A673 (cell line): Measurements from ENCODE around the gene EMC9. TPM values are rescaled to one million over a fixed set of nuclear protein-coding genes. Genes with fewer than 3 reads are reported as not detected.

Experiments used
- BruUV-seq: library from RNA; stranded (reverse); fragments of 400-500 nt; replicated peaks from 2 replicates; lab custom pipeline; 2021; lab: Mats Ljungman, UMichigan
- CTCF ChIA-PET: fragments of 300-600 bp; sonication (Branson Sonifier 250); formaldehyde crosslinking; loops from one replicate; lab custom pipeline; 2022; ENCODE audit warnings: antibody characterized with exemption; lab: Charles Lee
- POLR2A ChIA-PET: fragments of 300-600 bp; sonication (Branson Sonifier 250); formaldehyde crosslinking; loops from one replicate; lab custom pipeline; 2022; ENCODE audit warnings: antibody characterized with exemption; ENCODE audit not compliant: low non-redundant PET; lab: Charles Lee
- DNase-seq: peaks from one replicate; pipeline ENCODE4 v3.0.0-alpha.2; 2015; ENCODE audit warnings: low spot score
- H3K27ac ChIP-seq: fragments of 200-600 bp; sonication (generic); 2 replicates; pipeline ENCODE4 v1.5.1; 2016; ENCODE audit warnings: mixed run types, low read depth, mild to moderate bottlenecking, mixed read lengths, antibody characterized with exemption, low read length; ENCODE audit not compliant: poor library complexity, severe bottlenecking
- H3K27me3 ChIP-seq: fragments of 200-600 bp; sonication (generic); replicated peaks from 2 replicates; pipeline ENCODE4 v1.6.1; 2017; ENCODE audit warnings: mixed run types, low read depth, mild to moderate bottlenecking, mixed read lengths, antibody characterized with exemption, low read length; ENCODE audit not compliant: insufficient read depth, poor library complexity
- H3K36me3 ChIP-seq: fragments of 200-600 bp; sonication (generic); 2 replicates; pipeline ENCODE4 v1.6.1; 2016; ENCODE audit warnings: mixed run types, mild to moderate bottlenecking, mixed read lengths, antibody characterized with exemption, low read length; ENCODE audit not compliant: insufficient read depth, poor library complexity, severe bottlenecking
- H3K4me1 ChIP-seq: fragments of 200-600 bp; sonication (generic); 2 replicates; pipeline ENCODE4 v1.6.1; 2017; ENCODE audit warnings: mixed run types, mild to moderate bottlenecking, mixed read lengths, antibody characterized with exemption, low read length; ENCODE audit not compliant: insufficient read depth, poor library complexity, severe bottlenecking
- H3K4me3 ChIP-seq: fragments of 200-600 bp; sonication (generic); 2 replicates; pipeline ENCODE4 v1.5.1; 2016; ENCODE audit warnings: low read depth, mixed run types, mild to moderate bottlenecking, mixed read lengths, low read length; ENCODE audit not compliant: poor library complexity, severe bottlenecking
- H3K9me3 ChIP-seq: fragments of 200-600 bp; sonication (generic); 2 replicates; pipeline ENCODE4 v1.6.1; 2016; ENCODE audit warnings: mixed run types, low read depth, mild to moderate bottlenecking, mixed read lengths, antibody characterized with exemption, low read length; ENCODE audit not compliant: poor library complexity, severe bottlenecking
- CTCF ChIP-seq: fragments of 300-800, 200-600 bp; sonication (generic); conservative IDR thresholded peaks from 2 replicates; pipeline ENCODE4 v1.5.1; 2017; ENCODE audit warnings: low read depth, mild to moderate bottlenecking, antibody characterized with exemption, low read length, moderate library complexity, mixed read lengths
- EZH2 ChIP-seq: fragments of 200-600 bp; sonication (generic); IDR thresholded peaks from 2 replicates; pipeline ENCODE4 v1.6.1; 2017; ENCODE audit warnings: borderline replicate concordance, low read depth, mild to moderate bottlenecking, mixed read lengths, antibody characterized with exemption, low read length; ENCODE audit not compliant: poor library complexity, severe bottlenecking
- intact Hi-C: fragments of 100-400 bp; cut with micrococcal nuclease; formaldehyde crosslinking; loops from one replicate; pipeline ENCODE4 v1.10.0; 2022; ENCODE audit not compliant: unreplicated experiment
- total RNA-seq: library from RNA; stranded (reverse); gene quantifications from 2 replicates; pipeline ENCODE4 v1.2.3, GENCODE V29; 2021

The EMC9 gene
- total RNA-seq, 1 experiment from 2014 or later: 36.8 TPM

GRCh38 chr14:24151404-24152080 lies 10.2 kb upstream of the EMC9 start:
- TF ChIP-seq CTCF (no peak), EZH2 (no peak)

GRCh38 chr14:24150993-24151392 lies 9.6 kb upstream of the EMC9 start:
- H3K27ac ChIP-seq: no peak overlapping the region
- H3K9me3 ChIP-seq: no peaks in the 10 kb centered on the region
- peaks cover 5% of the 10 kb centered on the region for H3K4me1 ChIP-seq
- intact Hi-C loops: no loop called here
- ChIA-PET CTCF (no interaction called here), POLR2A (no interaction called here)
- DNase-seq: no peak
- H3K4me3 ChIP-seq: no peak overlapping the region
- BruUV-seq: no TSS peak
- no peaks in the 10 kb centered on the region for H3K27me3 ChIP-seq
- H3K36me3 ChIP-seq: peaks cover 52% of the 10 kb centered on the region
- TF ChIP-seq EZH2: no peak
- no peak for TF ChIP-seq CTCF

More at GRCh38 chr14:24151404-24152080, 10.2 kb upstream of the EMC9 start:
- Histone ChIP-seq H3K36me3 (peaks cover 55% of the 10 kb centered on the region), H3K4me3 (no peak overlapping the region), H3K9me3 (no peaks in the 10 kb centered on the region), H3K27ac (no peak overlapping the region), H3K4me1 (peaks cover 5% of the 10 kb centered on the region), H3K27me3 (no peaks in the 10 kb centered on the region)
- CTCF ChIA-PET: no interaction called here
- POLR2A ChIA-PET: no interaction called here
- DNase-seq: no peak
- intact Hi-C loops: no loop called here
- no TSS peak for BruUV-seq

GRCh38 chr14:24150567-24150966 lies 9.2 kb upstream of the EMC9 start:
- no peaks in the 10 kb centered on the region for H3K9me3 ChIP-seq
- H3K27me3 ChIP-seq: no peaks in the 10 kb centered on the region
- H3K4me1 ChIP-seq: peaks cover 8% of the 10 kb centered on the region
- no peak for DNase-seq
- no TSS peak for BruUV-seq
- no peak for TF ChIP-seq EZH2
- TF ChIP-seq CTCF: no peak
- intact Hi-C loops: no loop called here
- no peak overlapping the region for H3K27ac ChIP-seq
- no peak overlapping the region for H3K4me3 ChIP-seq
- H3K36me3 ChIP-seq: peaks cover 48% of the 10 kb centered on the region
- ChIA-PET CTCF (no interaction called here), POLR2A (no interaction called here)
